8988T (cell line): ENCODE data around the gene MYOM1.

ENCODE experiments used
- DNase-seq: peaks from one replicate; pipeline ENCODE4 v3.0.0; 2011

Gene MYOM1

GRCh38 chr18:3183103-3183717, 36.6 kb downstream of the MYOM1 start:
- no peak for DNase-seq

GRCh38 chr18:3180325-3180724, 39.4 kb downstream of the MYOM1 start:
- DNase-seq = no peak

GRCh38 chr18:3179430-3180089, 40.2 kb downstream of the MYOM1 start:
- DNase-seq = no peak

GRCh38 chr18:3177902-3178687, 41.7 kb downstream of the MYOM1 start:
- DNase-seq = no peak

- DNase-seq = no peak
Measured at GRCh38 chr18:3175195-3175758, 44.5 kb downstream of the MYOM1 start.

GRCh38 chr18:3172097-3172496, 47.7 kb downstream of the MYOM1 start:
- no peak for DNase-seq

GRCh38 chr18:3171631-3172030, 48.1 kb downstream of the MYOM1 start:
- no peak for DNase-seq

- DNase-seq = no peak
Measured at GRCh38 chr18:3170441-3171161, 49.2 kb downstream of the MYOM1 start.

- DNase-seq = no peak
Measured at GRCh38 chr18:3164381-3164780, 55.4 kb downstream of the MYOM1 start.

GRCh38 chr18:3163968-3164367, 55.8 kb downstream of the MYOM1 start:
- no peak for DNase-seq

GRCh38 chr18:3162181-3162580, 57.6 kb downstream of the MYOM1 start:
- DNase-seq = no peak

- DNase-seq = no peak
Measured at GRCh38 chr18:3159830-3160229, 59.9 kb downstream of the MYOM1 start.

- DNase-seq = no peak
Measured at GRCh38 chr18:3157606-3158005, 62.2 kb downstream of the MYOM1 start.

- no peak for DNase-seq
Measured at GRCh38 chr18:3157086-3157485, 62.7 kb downstream of the MYOM1 start.

- DNase-seq = no peak
Measured at GRCh38 chr18:3156325-3156640, 63.5 kb downstream of the MYOM1 start.

- no peak for DNase-seq
Measured at GRCh38 chr18:3154214-3154613, 65.6 kb downstream of the MYOM1 start.

GRCh38 chr18:3153107-3153704, 66.6 kb downstream of the MYOM1 start:
- DNase-seq = no peak

- no peak for DNase-seq
Measured at GRCh38 chr18:3152294-3152693, 67.5 kb downstream of the MYOM1 start.

GRCh38 chr18:3151399-3152264, 68.1 kb downstream of the MYOM1 start:
- no peak for DNase-seq

GRCh38 chr18:3150688-3151087, 69.1 kb downstream of the MYOM1 start:
- DNase-seq = no peak

- DNase-seq = no peak
Measured at GRCh38 chr18:3150274-3150673, 69.5 kb downstream of the MYOM1 start.
